GM12873 (cell line): ENCODE measurements around the gene TBPL1.
A peak's percentile ranks its signal among the peaks of the same experiment; 100 is the strongest.

Source experiments
- TF ChIP-seq, protein P1 (sequence below): IDR thresholded peaks from 2 replicates; pipeline ENCODE4 v1.5.1; 2012; ENCODE audit warnings: low read depth, mild to moderate bottlenecking, moderate library complexity, low read length, control low read depth; ENCODE audit not compliant: insufficient read depth; ENCODE audit errors: missing control alignments

TBPL1 gene

GRCh38 chr6:133948472-133948871, 4.6 kb upstream of the TBPL1 start:
- TF ChIP-seq, protein P1, sequence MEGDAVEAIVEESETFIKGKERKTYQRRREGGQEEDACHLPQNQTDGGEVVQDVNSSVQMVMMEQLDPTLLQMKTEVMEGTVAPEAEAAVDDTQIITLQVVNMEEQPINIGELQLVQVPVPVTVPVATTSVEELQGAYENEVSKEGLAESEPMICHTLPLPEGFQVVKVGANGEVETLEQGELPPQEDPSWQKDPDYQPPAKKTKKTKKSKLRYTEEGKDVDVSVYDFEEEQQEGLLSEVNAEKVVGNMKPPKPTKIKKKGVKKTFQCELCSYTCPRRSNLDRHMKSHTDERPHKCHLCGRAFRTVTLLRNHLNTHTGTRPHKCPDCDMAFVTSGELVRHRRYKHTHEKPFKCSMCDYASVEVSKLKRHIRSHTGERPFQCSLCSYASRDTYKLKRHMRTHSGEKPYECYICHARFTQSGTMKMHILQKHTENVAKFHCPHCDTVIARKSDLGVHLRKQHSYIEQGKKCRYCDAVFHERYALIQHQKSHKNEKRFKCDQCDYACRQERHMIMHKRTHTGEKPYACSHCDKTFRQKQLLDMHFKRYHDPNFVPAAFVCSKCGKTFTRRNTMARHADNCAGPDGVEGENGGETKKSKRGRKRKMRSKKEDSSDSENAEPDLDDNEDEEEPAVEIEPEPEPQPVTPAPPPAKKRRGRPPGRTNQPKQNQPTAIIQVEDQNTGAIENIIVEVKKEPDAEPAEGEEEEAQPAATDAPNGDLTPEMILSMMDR = no peak

GRCh38 chr6:133951227-133951626, 1.8 kb upstream of the TBPL1 start:
- TF ChIP-seq, protein P1 = no peak

GRCh38 chr6:133951881-133952814, 876 bp upstream of the TBPL1 start:
- TF ChIP-seq, protein P1 = peak; percentile 35

DNA sequence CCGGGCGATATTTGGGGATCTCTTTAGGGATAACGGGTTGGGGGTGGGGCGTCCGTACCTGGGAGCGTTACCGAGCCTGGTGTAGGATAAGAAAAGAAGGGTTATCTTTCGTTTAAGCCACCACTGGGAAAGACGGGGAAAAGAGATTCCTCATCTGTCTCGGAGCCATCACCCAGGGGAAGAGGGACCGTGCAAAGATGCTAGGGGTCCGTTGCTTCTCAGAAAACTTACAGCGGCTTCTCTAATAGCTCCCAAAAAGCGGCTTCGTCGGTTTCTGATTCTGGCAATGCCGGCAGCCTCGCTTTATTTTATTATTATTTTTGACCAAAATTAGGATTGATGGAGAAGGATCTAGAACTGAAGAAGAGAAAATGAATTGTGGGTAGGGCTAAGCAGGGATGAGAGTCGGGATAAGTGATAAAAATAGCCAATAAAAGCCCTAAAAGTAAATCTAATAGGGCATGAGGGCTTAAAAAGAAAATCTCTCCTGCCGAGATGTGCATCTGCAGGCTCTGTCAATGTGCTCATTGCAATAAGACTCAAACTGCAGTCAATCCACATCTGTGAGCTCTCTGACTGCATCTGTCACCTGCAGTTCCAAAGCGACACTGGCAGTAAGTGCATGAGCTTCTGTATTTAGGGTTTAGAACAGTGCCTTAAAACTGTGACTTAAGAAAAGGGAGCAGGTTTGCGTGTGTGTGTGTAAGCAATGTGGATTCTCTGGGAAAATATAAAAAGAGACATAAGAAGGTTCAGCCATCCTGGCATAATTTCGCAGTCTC, 801 bp downstream of the TBPL1 start:
- TF ChIP-seq, protein P1 = no peak

- TF ChIP-seq, protein P1 = no peak
These were observed 1.9 kb downstream of the TBPL1 start for GRCh38 chr6:133954657-133955576.

GRCh38 chr6:133955582-133956415, 2.8 kb downstream of the TBPL1 start:
- TF ChIP-seq, protein P1 = no peak
